ENCODE measurements around the gene WDR4. TPM values are rescaled to one million over a fixed set of nuclear protein-coding genes. Genes with fewer than 3 reads are reported as not detected.

Gene WDR4
- polyA plus RNA-seq, 1 of the 3 experiments (the other 2 are of a cell fraction): 26.5 TPM

- H3K27ac ChIP-seq (ENCODE audit: low read depth in 2 of 2, low read length in 1 of 2): no peak overlapping the region
- H3K36me3 ChIP-seq (replicated peaks in 1 of 2; ENCODE audit: control insufficient read depth in 1 of 2, insufficient read depth in 2 of 2, low read length in 1 of 2): peaks cover 30 to 58% of the 10 kb centered on the region in 2 experiments
- CTCF ChIA-PET: interaction anchor here (1.0 kb wide), 1 partner anchor 215 kb away, joined by 3 read pairs; no protein-coding TSS in a partner anchor
- H3K4me2 ChIP-seq: no peak overlapping the region
- POLR2A ChIA-PET: no interaction called here
- no peaks in the 10 kb centered on the region for H3K9me3 ChIP-seq
- no peak overlapping the region for H3K9ac ChIP-seq
- WGBS (ENCODE audit: low lambda C conversion rate): 100% methylated on average over 3 of the region's 10 CpGs
- H3K27me3 ChIP-seq (ENCODE audit: insufficient read depth): no peaks in the 10 kb centered on the region
- H4K20me1 ChIP-seq (ENCODE audit: insufficient read depth): peaks cover 28% of the 10 kb centered on the region
- no peaks in the 10 kb centered on the region for H3K9me2 ChIP-seq
- H3K79me2 ChIP-seq (ENCODE audit: insufficient read depth): peaks cover 86% of the 10 kb centered on the region
- no peak overlapping the region for H2AFZ ChIP-seq (ENCODE audit: low read depth)
- no peaks in the 10 kb centered on the region for H3F3A ChIP-seq (replicated peaks; ENCODE audit: insufficient read depth)
- no peak for DNase-seq
- peaks cover 0 to 25% of the 10 kb centered on the region in 2 experiments; a peak in 1 of 4 replicates for H3K4me1 ChIP-seq (ENCODE audit: control insufficient read depth in 1 of 2, insufficient read depth in 2 of 2, low read depth in 1 of 2, low read length in 1 of 2)
- no peak overlapping the region for H3K4me3 ChIP-seq (ENCODE audit: low read depth in 2 of 2, low read length in 1 of 2)
- no peak for TF ChIP-seq CHD2 (IDR thresholded peaks at IDR 0.05; ENCODE audit: low read length, partially characterized antibody)
Measured at GRCh38 chr21:42868196-42868595, 11.1 kb downstream of the WDR4 start.

- peak overlapping the region in 1 of 2 experiments; percentile 77; a peak in 2 of 4 replicates for H3K27ac ChIP-seq (ENCODE audit: low read depth in 2 of 2, low read length in 1 of 2)
- H3K4me1 ChIP-seq (ENCODE audit: control insufficient read depth in 1 of 2, insufficient read depth in 2 of 2, low read depth in 1 of 2, low read length in 1 of 2): peaks cover 0 to 25% of the 10 kb centered on the region in 2 experiments; a peak in 1 of 4 replicates
- no peaks in the 10 kb centered on the region for H3K9me3 ChIP-seq
- H3K4me3 ChIP-seq (ENCODE audit: low read depth in 2 of 2, low read length in 1 of 2): no peak overlapping the region
- 73% methylated on average over 7 of the region's 8 CpGs for WGBS (ENCODE audit: low lambda C conversion rate)
- no peak overlapping the region for H2AFZ ChIP-seq (ENCODE audit: low read depth)
- H4K20me1 ChIP-seq (ENCODE audit: insufficient read depth): peaks cover 30% of the 10 kb centered on the region
- no peaks in the 10 kb centered on the region for H3K9me2 ChIP-seq
- peaks cover 73% of the 10 kb centered on the region for H3K79me2 ChIP-seq (ENCODE audit: insufficient read depth)
- CTCF ChIA-PET: no interaction called here
- no peak overlapping the region for H3K4me2 ChIP-seq
- H3K9ac ChIP-seq: no peak overlapping the region
- no peaks in the 10 kb centered on the region for H3K27me3 ChIP-seq (ENCODE audit: insufficient read depth)
- peak; percentile 73 for DNase-seq
- no peaks in the 10 kb centered on the region for H3F3A ChIP-seq (replicated peaks; ENCODE audit: insufficient read depth)
- peaks cover 18 to 63% of the 10 kb centered on the region in 2 experiments for H3K36me3 ChIP-seq (replicated peaks in 1 of 2; ENCODE audit: control insufficient read depth in 1 of 2, insufficient read depth in 2 of 2, low read length in 1 of 2)
- TF ChIP-seq MXI1 (IDR thresholded peaks at IDR 0.05; ENCODE audit: low read depth, low read length) (peak; percentile 46), TCF12 (IDR thresholded peaks at IDR 0.05) (no peak)
- POLR2A ChIA-PET: no interaction called here
Measured at GRCh38 chr21:42865776-42866160, 13.6 kb downstream of the WDR4 start.

- H3K79me2 ChIP-seq (ENCODE audit: insufficient read depth): peaks cover 72% of the 10 kb centered on the region
- peaks cover 0 to 25% of the 10 kb centered on the region in 2 experiments; a peak in 1 of 4 replicates for H3K4me1 ChIP-seq (ENCODE audit: control insufficient read depth in 1 of 2, insufficient read depth in 2 of 2, low read depth in 1 of 2, low read length in 1 of 2)
- H3K9me3 ChIP-seq: no peaks in the 10 kb centered on the region
- H4K20me1 ChIP-seq (ENCODE audit: insufficient read depth): peaks cover 30% of the 10 kb centered on the region
- H3K9ac ChIP-seq: no peak overlapping the region
- WGBS (ENCODE audit: low lambda C conversion rate): 84% methylated on average over 15 of the region's 26 CpGs
- DNase-seq: peak; percentile 72
- H3K27me3 ChIP-seq (ENCODE audit: insufficient read depth): no peaks in the 10 kb centered on the region
- no peak overlapping the region for H3K4me2 ChIP-seq
- ChIA-PET CTCF (interaction anchor here (0.8 to 2.3 kb wide), 3 partner anchors 13 to 272 kb away, joined by 3 to 6 read pairs (median 4); no protein-coding TSS in a partner anchor), POLR2A (no interaction called here)
- no peak overlapping the region for H3K4me3 ChIP-seq (ENCODE audit: low read depth in 2 of 2, low read length in 1 of 2)
- no peaks in the 10 kb centered on the region for H3F3A ChIP-seq (replicated peaks; ENCODE audit: insufficient read depth)
- H3K27ac ChIP-seq (ENCODE audit: low read depth in 2 of 2, low read length in 1 of 2): peak overlapping the region in 1 of 2 experiments; percentile 77; a peak in 2 of 4 replicates
- H2AFZ ChIP-seq (ENCODE audit: low read depth): no peak overlapping the region
- H3K36me3 ChIP-seq (replicated peaks in 1 of 2; ENCODE audit: control insufficient read depth in 1 of 2, insufficient read depth in 2 of 2, low read length in 1 of 2): peaks cover 17 to 65% of the 10 kb centered on the region in 2 experiments
- no peaks in the 10 kb centered on the region for H3K9me2 ChIP-seq
- no peak for TF ChIP-seq RFX5 (IDR thresholded peaks at IDR 0.05; ENCODE audit: low read length)
- TF ChIP-seq EZH2phosphoT487 (IDR thresholded peaks at IDR 0.05; ENCODE audit: borderline replicate concordance, low read depth): no peak
- TF ChIP-seq RAD21 (IDR thresholded peaks at IDR 0.05; ENCODE audit: low read length): no peak
Measured at GRCh38 chr21:42864815-42865775, 14.2 kb downstream of the WDR4 start.
